ENCODE measurements around the gene CTNND2.

DNA sequence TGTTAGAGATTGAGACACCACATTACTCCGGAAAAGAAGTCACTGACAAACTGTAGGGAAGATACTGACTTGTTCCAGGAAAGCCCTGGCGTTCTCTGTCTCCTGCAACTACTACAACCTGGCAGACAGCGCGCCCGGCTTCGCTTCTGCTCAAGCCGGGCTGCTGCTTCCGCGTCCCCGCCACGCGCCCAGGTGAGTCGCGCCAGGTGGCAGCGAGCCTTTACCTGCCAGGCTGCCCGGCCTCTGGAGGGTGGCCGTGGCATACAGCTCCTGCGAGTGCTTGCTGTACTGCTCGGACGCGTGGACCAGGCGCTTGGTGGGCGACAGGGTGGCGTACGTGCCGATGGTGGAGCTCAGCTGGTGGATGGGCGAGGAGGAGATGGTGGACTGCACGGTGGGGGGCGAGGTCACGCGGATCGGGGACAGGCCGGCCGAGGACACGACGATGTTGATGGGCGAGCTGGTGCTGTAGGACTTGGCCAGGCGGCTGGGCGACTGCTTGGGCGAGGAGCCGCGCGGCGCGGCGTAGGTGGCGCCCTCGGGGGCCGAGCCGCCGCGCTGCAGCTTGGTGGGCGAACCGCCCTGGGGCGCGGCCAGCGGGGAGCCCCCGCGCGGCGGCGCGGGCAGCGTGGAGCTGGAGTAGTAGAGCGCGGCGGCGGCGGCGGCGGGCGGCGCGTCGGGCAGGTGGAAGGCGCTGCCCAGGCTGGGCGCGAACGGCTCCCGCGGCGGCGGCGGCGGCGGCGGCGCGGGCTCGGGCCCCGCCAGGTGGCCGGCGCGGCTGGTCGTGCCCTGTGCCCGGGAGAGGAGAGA, 519.6 kb downstream of the CTNND2 start:
- TF ChIP-seq CTCF (IDR thresholded peaks at IDR 0.05 in 4 of 5, conservative IDR thresholded peaks at IDR 0.05 in 1 of 5), result no peak
- TF ChIP-seq POLR2A (IDR thresholded peaks at IDR 0.05), result no peak
